ENCODE data around the gene BTBD2.

DNA sequence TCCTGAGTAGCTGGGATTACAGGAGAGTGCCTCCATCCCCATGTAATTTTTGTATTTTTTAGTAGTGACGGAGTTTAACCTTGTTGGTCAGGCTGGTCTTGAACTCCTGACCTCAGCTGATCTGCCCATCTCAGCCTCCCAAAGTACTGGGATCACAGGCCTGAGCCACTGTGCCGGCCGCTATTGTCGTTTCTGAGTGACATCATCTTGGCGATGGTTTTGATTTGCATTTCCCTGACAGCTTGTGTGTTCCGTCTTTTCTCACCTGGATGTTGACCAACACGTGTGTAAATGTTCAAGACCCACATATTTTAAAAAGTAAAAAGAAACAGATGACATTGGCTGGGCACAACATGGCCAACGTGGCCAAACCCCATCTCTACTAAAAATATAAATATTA is 48.3 kb upstream of the BTBD2 start:
- TF ChIP-seq EZH2 (IDR thresholded peaks at IDR 0.05; ENCODE audit: low read depth) = no peak
- TF ChIP-seq, protein P1, sequence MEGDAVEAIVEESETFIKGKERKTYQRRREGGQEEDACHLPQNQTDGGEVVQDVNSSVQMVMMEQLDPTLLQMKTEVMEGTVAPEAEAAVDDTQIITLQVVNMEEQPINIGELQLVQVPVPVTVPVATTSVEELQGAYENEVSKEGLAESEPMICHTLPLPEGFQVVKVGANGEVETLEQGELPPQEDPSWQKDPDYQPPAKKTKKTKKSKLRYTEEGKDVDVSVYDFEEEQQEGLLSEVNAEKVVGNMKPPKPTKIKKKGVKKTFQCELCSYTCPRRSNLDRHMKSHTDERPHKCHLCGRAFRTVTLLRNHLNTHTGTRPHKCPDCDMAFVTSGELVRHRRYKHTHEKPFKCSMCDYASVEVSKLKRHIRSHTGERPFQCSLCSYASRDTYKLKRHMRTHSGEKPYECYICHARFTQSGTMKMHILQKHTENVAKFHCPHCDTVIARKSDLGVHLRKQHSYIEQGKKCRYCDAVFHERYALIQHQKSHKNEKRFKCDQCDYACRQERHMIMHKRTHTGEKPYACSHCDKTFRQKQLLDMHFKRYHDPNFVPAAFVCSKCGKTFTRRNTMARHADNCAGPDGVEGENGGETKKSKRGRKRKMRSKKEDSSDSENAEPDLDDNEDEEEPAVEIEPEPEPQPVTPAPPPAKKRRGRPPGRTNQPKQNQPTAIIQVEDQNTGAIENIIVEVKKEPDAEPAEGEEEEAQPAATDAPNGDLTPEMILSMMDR (conservative IDR thresholded peaks at IDR 0.05) = no peak
